ENCODE data around the gene NKPD1.

Gene NKPD1

DNA sequence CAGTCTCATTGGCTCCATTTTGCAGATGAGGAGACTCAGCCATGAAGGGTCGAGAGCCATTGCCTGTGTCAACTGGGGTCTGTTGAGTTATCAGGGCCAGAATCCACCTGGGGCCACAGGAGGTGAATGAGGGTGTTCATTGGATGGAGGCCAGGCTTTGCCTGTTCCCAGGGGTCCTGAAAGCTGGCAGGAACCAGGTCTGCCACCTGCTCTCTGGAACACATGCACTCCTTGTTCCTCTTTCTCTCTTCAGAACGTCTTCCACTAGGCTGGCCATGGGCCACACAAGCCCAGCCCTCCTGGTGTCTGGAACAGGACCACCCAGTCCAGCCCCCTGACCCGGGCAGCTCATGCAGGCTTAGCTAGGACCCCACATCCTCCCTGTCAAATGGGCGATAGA, 46.7 kb downstream of the NKPD1 start:
- no peak for DNase-seq

DNA sequence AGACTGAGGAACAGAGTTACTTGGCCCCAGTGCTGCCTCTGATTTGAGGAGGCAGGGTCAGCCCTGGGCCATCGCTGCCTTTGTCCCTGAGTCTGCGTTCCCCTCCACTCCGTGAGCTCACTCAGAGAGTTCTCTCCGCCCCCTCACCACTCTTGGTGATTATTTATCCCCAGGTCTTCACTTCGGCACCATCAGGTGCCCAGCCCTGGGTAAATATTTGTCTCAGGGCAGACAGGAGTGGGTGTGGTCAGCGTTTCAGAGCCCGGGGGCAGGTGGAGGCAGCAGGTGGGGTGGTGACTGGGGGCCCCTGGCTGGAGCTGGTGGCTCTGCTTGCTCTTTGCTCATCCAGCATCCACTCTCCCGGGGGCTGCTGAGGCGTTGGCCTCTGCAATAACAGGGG, 47.2 kb downstream of the NKPD1 start:
- no peak for DNase-seq

DNA sequence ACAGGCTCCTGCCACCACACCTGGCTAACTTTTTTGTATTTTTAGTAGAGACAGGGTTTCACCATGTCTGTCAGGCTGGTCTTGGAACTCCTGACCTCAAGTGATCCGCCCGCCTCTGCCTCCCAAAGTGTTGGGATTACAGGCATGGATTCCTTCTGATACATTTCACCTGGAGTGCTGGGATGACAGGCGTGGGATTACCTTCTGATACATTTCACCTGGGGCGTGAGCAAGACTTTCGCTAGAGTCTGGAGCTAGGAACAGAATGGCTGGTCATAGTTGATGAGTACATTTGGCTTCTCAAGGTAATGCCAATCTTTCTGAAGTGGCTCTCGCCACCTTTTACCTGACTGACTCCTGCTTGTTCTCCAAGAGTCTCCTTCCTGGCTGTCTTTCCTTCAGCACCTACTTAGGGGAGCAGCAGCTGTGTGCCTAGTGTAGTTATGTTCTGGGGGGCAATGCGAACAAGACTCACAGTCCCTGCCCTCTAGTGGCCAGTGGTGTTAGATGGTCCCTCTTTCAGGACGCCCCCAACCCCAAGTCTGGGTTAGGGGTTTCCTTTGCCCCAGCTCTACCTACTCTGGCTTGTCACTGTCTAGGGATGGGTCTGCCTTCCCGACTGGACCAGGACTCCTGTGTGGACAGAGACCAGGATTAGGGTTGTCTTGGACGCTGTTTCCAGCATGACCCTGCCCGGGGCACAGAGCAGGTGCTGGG, 48.5 kb downstream of the NKPD1 start:
- no peak for DNase-seq
